ENCODE measurements around the gene NRL.

Gene NRL

GRCh38 chr14:24130717-24131548 is 16.2 kb upstream of the NRL start:
- Histone ChIP-seq H3K9ac (no peak overlapping the region), H3K4me3 (IDR thresholded peaks at IDR 0.05; ENCODE audit: insufficient read depth, low read depth, low read length) (no peak overlapping the region), H3K79me2 (ENCODE audit: insufficient read depth, low read depth) (no peaks in the 10 kb centered on the region), H3K27me3 (ENCODE audit: insufficient read depth, low read depth) (no peaks in the 10 kb centered on the region), H4K20me1 (ENCODE audit: insufficient read depth) (no peaks in the 10 kb centered on the region), H3K27ac (no peak overlapping the region), H3K4me1 (ENCODE audit: low read depth, poor library complexity, severe bottlenecking) (no peaks in the 10 kb centered on the region), H2AFZ (ENCODE audit: low read depth) (no peak overlapping the region), H3K4me2 (no peak overlapping the region), H3K36me3 (ENCODE audit: insufficient read depth) (no peaks in the 10 kb centered on the region)
- TF ChIP-seq, protein P1, sequence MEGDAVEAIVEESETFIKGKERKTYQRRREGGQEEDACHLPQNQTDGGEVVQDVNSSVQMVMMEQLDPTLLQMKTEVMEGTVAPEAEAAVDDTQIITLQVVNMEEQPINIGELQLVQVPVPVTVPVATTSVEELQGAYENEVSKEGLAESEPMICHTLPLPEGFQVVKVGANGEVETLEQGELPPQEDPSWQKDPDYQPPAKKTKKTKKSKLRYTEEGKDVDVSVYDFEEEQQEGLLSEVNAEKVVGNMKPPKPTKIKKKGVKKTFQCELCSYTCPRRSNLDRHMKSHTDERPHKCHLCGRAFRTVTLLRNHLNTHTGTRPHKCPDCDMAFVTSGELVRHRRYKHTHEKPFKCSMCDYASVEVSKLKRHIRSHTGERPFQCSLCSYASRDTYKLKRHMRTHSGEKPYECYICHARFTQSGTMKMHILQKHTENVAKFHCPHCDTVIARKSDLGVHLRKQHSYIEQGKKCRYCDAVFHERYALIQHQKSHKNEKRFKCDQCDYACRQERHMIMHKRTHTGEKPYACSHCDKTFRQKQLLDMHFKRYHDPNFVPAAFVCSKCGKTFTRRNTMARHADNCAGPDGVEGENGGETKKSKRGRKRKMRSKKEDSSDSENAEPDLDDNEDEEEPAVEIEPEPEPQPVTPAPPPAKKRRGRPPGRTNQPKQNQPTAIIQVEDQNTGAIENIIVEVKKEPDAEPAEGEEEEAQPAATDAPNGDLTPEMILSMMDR (conservative IDR thresholded peaks at IDR 0.05; ENCODE audit: low read depth, low read length) = no peak

- no peak within 1 kb of the TSS for H3K4me2 ChIP-seq
- no peak within 1 kb of the TSS for H3K4me3 ChIP-seq (IDR thresholded peaks at IDR 0.05; ENCODE audit: insufficient read depth, low read depth, low read length)
- TF ChIP-seq, protein P1 (conservative IDR thresholded peaks at IDR 0.05; ENCODE audit: low read depth, low read length) = no peak
- H3K36me3 ChIP-seq (ENCODE audit: insufficient read depth) = no peaks in the 10 kb centered on the region
- no peak within 1 kb of the TSS for H3K27ac ChIP-seq
- no peaks in the 10 kb centered on the region for H3K27me3 ChIP-seq (ENCODE audit: insufficient read depth, low read depth)
- H3K9ac ChIP-seq = no peak within 1 kb of the TSS
- H2AFZ ChIP-seq (ENCODE audit: low read depth) = no peak within 1 kb of the TSS
- no peaks in the 10 kb centered on the region for H3K79me2 ChIP-seq (ENCODE audit: insufficient read depth, low read depth)
- no peaks in the 10 kb centered on the region for H3K4me1 ChIP-seq (ENCODE audit: low read depth, poor library complexity, severe bottlenecking)
- H4K20me1 ChIP-seq (ENCODE audit: insufficient read depth) = no peaks in the 10 kb centered on the region
These were observed 15.6 kb upstream of the NRL start, which contains the start of gene FITM1 for GRCh38 chr14:24130380-24130716. Gene FITM1 (plus strand): TSS chr14:24130659. CDS start chr14:24131564, 905 bp downstream.

- Histone ChIP-seq H3K79me2 (ENCODE audit: insufficient read depth, low read depth) (no peaks in the 10 kb centered on the region), H3K36me3 (ENCODE audit: insufficient read depth) (no peaks in the 10 kb centered on the region), H3K9ac (no peak overlapping the region), H4K20me1 (ENCODE audit: insufficient read depth) (no peaks in the 10 kb centered on the region), H3K4me3 (IDR thresholded peaks at IDR 0.05; ENCODE audit: insufficient read depth, low read depth, low read length) (no peak overlapping the region), H3K4me1 (ENCODE audit: low read depth, poor library complexity, severe bottlenecking) (no peaks in the 10 kb centered on the region), H2AFZ (ENCODE audit: low read depth) (no peak overlapping the region), H3K27ac (no peak overlapping the region), H3K27me3 (ENCODE audit: insufficient read depth, low read depth) (no peaks in the 10 kb centered on the region), H3K4me2 (no peak overlapping the region)
- TF ChIP-seq, protein P1 (conservative IDR thresholded peaks at IDR 0.05; ENCODE audit: low read depth, low read length) = no peak
These were observed 14.8 kb upstream of the NRL start for GRCh38 chr14:24129410-24129998.

DNA sequence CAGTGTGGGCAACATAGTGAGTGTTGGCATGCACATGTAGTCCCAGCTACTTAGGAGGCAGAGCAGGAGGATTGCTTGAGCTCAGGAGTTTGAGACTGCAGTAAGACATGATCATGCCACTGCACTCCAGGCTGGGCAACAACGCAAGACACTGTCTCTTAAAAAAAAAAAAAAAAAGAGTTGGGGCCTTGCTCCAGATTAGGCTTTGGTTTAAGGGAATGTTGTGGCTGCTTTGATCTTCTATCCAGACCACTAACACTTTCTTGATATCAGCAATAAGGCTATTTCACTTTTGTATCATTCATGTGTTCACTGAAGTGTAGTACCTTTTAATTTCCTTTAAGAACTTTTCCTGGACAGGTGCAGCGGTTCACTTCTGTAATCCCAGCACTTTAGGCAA is 12.9 kb upstream of the NRL start:
- H3K4me3 ChIP-seq (IDR thresholded peaks at IDR 0.05; ENCODE audit: insufficient read depth, low read depth, low read length) = no peak overlapping the region
- no peaks in the 10 kb centered on the region for H3K36me3 ChIP-seq (ENCODE audit: insufficient read depth)
- H3K27ac ChIP-seq = no peak overlapping the region
- no peaks in the 10 kb centered on the region for H3K79me2 ChIP-seq (ENCODE audit: insufficient read depth, low read depth)
- TF ChIP-seq, protein P1 (conservative IDR thresholded peaks at IDR 0.05; ENCODE audit: low read depth, low read length) = no peak
- no peaks in the 10 kb centered on the region for H3K27me3 ChIP-seq (ENCODE audit: insufficient read depth, low read depth)
- no peak overlapping the region for H3K4me2 ChIP-seq
- no peaks in the 10 kb centered on the region for H3K4me1 ChIP-seq (ENCODE audit: low read depth, poor library complexity, severe bottlenecking)
- H2AFZ ChIP-seq (ENCODE audit: low read depth) = no peak overlapping the region
- H4K20me1 ChIP-seq (ENCODE audit: insufficient read depth) = no peaks in the 10 kb centered on the region
- no peak overlapping the region for H3K9ac ChIP-seq

Measured in KMS-11 (cell line).